Loucy (cell line): ENCODE results near the gene ZNF548.

Source experiments
- H2AFZ ChIP-seq: fragments of 200-600 bp; sonication (generic); 2 replicates; pipeline ENCODE4 v1.6.0; 2016; ENCODE audit warnings: antibody characterized with exemption, mild to moderate bottlenecking, low read length, moderate library complexity
- H3F3A ChIP-seq: fragments of 200-600 bp; 2 replicates; pipeline ENCODE4 v1.6.0; 2016; ENCODE audit warnings: antibody characterized with exemption, low read depth, mild to moderate bottlenecking
- H3K27me3 ChIP-seq: fragments of 200-600 bp; sonication (generic); 2 replicates; pipeline ENCODE4 v1.6.1; 2014; ENCODE audit warnings: low read length, mild to moderate bottlenecking; ENCODE audit not compliant: insufficient read depth, poor library complexity, severe bottlenecking
- H3K36me3 ChIP-seq: fragments of 200-600 bp; sonication (generic); 2 replicates; pipeline ENCODE4 v1.6.1; 2016; ENCODE audit warnings: low read length; ENCODE audit not compliant: insufficient read depth
- H3K4me1 ChIP-seq: fragments of 200-600 bp; sonication (generic); 2 replicates; pipeline ENCODE4 v1.5.1; 2014; ENCODE audit warnings: low read length, mild to moderate bottlenecking; ENCODE audit not compliant: insufficient read depth, poor library complexity, severe bottlenecking
- H3K4me2 ChIP-seq: fragments of 200-600 bp; sonication (generic); 2 replicates; pipeline ENCODE4 v1.6.0; 2014; ENCODE audit warnings: antibody characterized with exemption, low read length, low read depth, mild to moderate bottlenecking; ENCODE audit not compliant: poor library complexity, severe bottlenecking
- H3K4me3 ChIP-seq: fragments of 200-600 bp; sonication (generic); 2 replicates; pipeline ENCODE4 v1.5.1; 2014; ENCODE audit warnings: low read length, mild to moderate bottlenecking, mixed read lengths; ENCODE audit not compliant: poor library complexity, severe bottlenecking
- H3K79me2 ChIP-seq: fragments of 200-600 bp; sonication (generic); 2 replicates; pipeline ENCODE4 v1.6.1; 2014; ENCODE audit warnings: low read length; ENCODE audit not compliant: insufficient read depth
- H3K9ac ChIP-seq: fragments of 200-600 bp; sonication (generic); 2 replicates; pipeline ENCODE4 v1.6.0; 2014; ENCODE audit warnings: mild to moderate bottlenecking, low read depth, low read length, moderate library complexity; ENCODE audit not compliant: poor library complexity, severe bottlenecking
- H3K9me2 ChIP-seq: fragments of 200-600 bp; sonication (generic); replicated peaks from 2 replicates; pipeline ENCODE4 v1.6.1; 2016; ENCODE audit warnings: low read depth, low read length, mixed read lengths
- H3K9me3 ChIP-seq: fragments of 200-600 bp; sonication (generic); 2 replicates; pipeline ENCODE4 v1.6.1; 2014; ENCODE audit warnings: mild to moderate bottlenecking, antibody characterized with exemption, low read length, low read depth; ENCODE audit not compliant: insufficient read depth
- H4K20me1 ChIP-seq: fragments of 200-600 bp; sonication (generic); 2 replicates; pipeline ENCODE4 v1.6.0; 2014; ENCODE audit warnings: antibody characterized with exemption, low read length, mild to moderate bottlenecking; ENCODE audit not compliant: insufficient read depth, poor library complexity, severe bottlenecking
- EZH2phosphoT487 ChIP-seq: fragments of 200-600 bp; IDR thresholded peaks from 2 replicates; pipeline ENCODE4 v1.6.1; 2018; ENCODE audit warnings: antibody characterized with exemption, mild to moderate bottlenecking, moderate library complexity, borderline replicate concordance
- TF ChIP-seq, protein P1 (sequence below): fragments of 200-600 bp; sonication (generic); conservative IDR thresholded peaks from 2 replicates; pipeline ENCODE4 v1.5.1; 2014; ENCODE audit warnings: mild to moderate bottlenecking, antibody characterized with exemption, low read length

Gene ZNF548

DNA sequence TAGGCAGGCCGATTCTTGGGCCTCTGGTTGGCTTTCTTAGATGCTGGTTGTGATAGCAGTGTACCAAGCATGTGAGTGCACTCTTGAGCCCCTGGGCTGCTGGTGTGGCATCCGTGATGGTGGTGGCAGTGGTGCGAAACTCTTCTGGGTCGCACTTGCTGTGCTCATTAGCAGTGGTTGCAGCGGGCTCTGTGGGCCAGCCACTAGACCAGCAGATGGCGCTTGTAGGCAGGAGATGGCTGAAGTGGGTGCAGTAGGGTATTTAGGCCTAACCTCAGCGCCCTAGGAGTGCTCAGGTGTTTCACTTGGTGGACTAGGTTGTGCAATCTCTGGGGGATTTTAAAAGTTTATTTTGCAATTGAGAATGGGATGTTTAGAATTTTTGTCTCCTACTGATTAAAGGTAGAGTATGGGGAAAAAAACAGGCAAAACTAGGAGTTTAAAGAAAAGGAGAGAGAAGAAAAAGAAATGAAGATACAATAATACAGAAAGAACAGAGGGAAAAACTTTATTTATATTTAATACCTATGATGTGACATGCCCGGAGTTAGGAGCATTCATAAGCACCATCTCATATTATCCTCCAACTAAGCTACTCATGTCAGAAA, 17.0 kb downstream of the ZNF548 start:
- Histone ChIP-seq H3F3A (no peaks in the 10 kb centered on the region), H3K9ac (no peak overlapping the region), H4K20me1 (no peaks in the 10 kb centered on the region), H3K4me3 (no peak overlapping the region), H3K27me3 (no peaks in the 10 kb centered on the region), H3K4me2 (no peak overlapping the region), H2AFZ (no peak overlapping the region), H3K79me2 (peaks cover 5% of the 10 kb centered on the region; the same call in 1 of the 2 replicates), H3K9me3 (peaks cover 9% of the 10 kb centered on the region; the same call in 1 of the 2 replicates), H3K36me3 (peaks cover 3% of the 10 kb centered on the region; the same call in 1 of the 2 replicates), H3K4me1 (peaks cover 6% of the 10 kb centered on the region), H3K9me2 (no peaks in the 10 kb centered on the region)
- TF ChIP-seq, protein P1, sequence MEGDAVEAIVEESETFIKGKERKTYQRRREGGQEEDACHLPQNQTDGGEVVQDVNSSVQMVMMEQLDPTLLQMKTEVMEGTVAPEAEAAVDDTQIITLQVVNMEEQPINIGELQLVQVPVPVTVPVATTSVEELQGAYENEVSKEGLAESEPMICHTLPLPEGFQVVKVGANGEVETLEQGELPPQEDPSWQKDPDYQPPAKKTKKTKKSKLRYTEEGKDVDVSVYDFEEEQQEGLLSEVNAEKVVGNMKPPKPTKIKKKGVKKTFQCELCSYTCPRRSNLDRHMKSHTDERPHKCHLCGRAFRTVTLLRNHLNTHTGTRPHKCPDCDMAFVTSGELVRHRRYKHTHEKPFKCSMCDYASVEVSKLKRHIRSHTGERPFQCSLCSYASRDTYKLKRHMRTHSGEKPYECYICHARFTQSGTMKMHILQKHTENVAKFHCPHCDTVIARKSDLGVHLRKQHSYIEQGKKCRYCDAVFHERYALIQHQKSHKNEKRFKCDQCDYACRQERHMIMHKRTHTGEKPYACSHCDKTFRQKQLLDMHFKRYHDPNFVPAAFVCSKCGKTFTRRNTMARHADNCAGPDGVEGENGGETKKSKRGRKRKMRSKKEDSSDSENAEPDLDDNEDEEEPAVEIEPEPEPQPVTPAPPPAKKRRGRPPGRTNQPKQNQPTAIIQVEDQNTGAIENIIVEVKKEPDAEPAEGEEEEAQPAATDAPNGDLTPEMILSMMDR: peak; percentile 85
- no peak for TF ChIP-seq EZH2phosphoT487

DNA sequence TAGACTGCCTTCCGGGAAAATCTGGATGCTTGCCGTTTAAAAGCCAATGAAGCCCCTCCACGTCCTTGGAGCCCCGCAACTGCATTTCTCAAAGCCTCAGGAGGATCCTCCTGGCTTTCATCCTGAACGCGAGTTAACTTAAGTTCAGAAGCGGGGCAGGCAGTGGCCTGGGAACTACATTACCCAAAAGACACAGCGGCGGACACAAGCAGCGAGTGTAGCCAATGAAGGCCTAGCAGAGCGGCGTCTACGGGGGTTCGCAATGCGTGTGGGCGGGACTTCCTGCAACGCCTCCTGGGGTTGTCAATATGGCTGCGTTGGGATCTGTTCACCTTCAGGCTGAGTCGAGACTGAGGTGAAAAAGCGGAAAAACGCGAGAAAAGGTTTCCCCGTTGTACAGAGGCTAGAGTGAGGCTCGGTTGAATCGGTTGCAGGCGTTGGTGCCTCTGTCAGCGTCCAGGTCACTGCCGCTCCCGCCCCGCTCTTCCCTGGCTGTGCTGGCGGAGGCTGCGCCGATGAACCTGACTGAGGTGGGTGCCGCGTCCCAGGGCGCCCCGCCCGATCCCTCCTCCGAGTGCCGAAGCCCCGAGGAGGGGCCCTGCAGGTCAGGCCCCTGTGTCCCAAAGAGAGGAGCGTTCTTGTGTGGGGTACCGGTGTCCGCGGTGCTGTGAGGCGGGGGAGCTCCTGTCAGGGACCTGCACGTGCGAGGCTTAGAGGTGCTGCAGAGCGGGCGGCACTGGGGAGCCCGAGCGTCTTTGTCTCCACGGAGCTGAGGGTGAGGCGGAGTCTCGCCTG, 21.4 kb downstream of the ZNF548 start, which contains the start of gene ZNF17:
Gene ZNF17, plus strand, starts transcription at position 285 of the 795 bp plus-strand sequence. CDS start 2,455 bp downstream, outside the sequence.
- peak within 1 kb of the TSS; percentile 97 for H3K4me3 ChIP-seq
- H2AFZ ChIP-seq: peak within 1 kb of the TSS; percentile 96
- H3K9me2 ChIP-seq: no peaks in the 10 kb centered on the region
- peak within 1 kb of the TSS; percentile 80 for H3K9ac ChIP-seq
- H3K4me1 ChIP-seq: peaks cover 13% of the 10 kb centered on the region
- no peak for TF ChIP-seq EZH2phosphoT487
- TF ChIP-seq, protein P1: no peak
- H3K79me2 ChIP-seq: peaks cover 20% of the 10 kb centered on the region
- peak within 1 kb of the TSS; percentile 84 for H3K4me2 ChIP-seq
- H3K9me3 ChIP-seq: no peaks in the 10 kb centered on the region
- no peaks in the 10 kb centered on the region for H3K36me3 ChIP-seq
- no peaks in the 10 kb centered on the region for H4K20me1 ChIP-seq
- no peaks in the 10 kb centered on the region for H3F3A ChIP-seq
- no peaks in the 10 kb centered on the region for H3K27me3 ChIP-seq

GRCh38 chr19:57419439-57419838, 29.8 kb downstream of the ZNF548 start:
- no peak overlapping the region for H3K4me2 ChIP-seq
- no peaks in the 10 kb centered on the region for H3K27me3 ChIP-seq
- H3K36me3 ChIP-seq: peaks cover 24% of the 10 kb centered on the region; the same call in 1 of the 2 replicates
- H3K4me3 ChIP-seq: no peak overlapping the region
- no peak overlapping the region for H3K9ac ChIP-seq
- H2AFZ ChIP-seq: no peak overlapping the region
- no peaks in the 10 kb centered on the region for H3F3A ChIP-seq
- H3K79me2 ChIP-seq: no peaks in the 10 kb centered on the region
- TF ChIP-seq EZH2phosphoT487: no peak
- TF ChIP-seq, protein P1: no peak
- H4K20me1 ChIP-seq: no peaks in the 10 kb centered on the region
- no peaks in the 10 kb centered on the region for H3K9me3 ChIP-seq
- H3K9me2 ChIP-seq: no peaks in the 10 kb centered on the region
- H3K4me1 ChIP-seq: peaks cover 3% of the 10 kb centered on the region
